Pancreas (tissue), 10 donors: Measurements from ENCODE around the gene TET1. TPM values are rescaled to one million over a fixed set of nuclear protein-coding genes. Genes with fewer than 3 reads are reported as not detected.
"Not testable (repeated sequence)": the region's sequence is repeated elsewhere in the genome, so short reads cannot be mapped to it uniquely, and the experiment has no call there.

Experiments
- ATAC-seq, 4 donors: fragments of 200-7000 bp; cut with Tn5 transposase; one replicate each; pipeline versions ENCODE4 v1.8.0 to v1.9.1; 2020; ENCODE audit warnings: mild to moderate bottlenecking in 4 of 4, moderate library complexity in 4 of 4
- DNase-seq, 6 donors: peaks; one replicate each; pipeline ENCODE4 v3.0.0-alpha.2; 2020
- FAIRE-seq: peaks from 2 replicates; lab custom pipeline; 2012; peaks lifted over from hg19 to GRCh38; lab: Jason Lieb, UNC
- H3K27ac ChIP-seq, 4 donors: fragments of 200-600 bp; sonication (generic); 1 replicate in 3 of 4; 2 replicates in 1 of 4; pipeline versions ENCODE4 v1.5.0 to v1.8.0; 2020
- H3K27me3 ChIP-seq, 4 donors: fragments of 200-600 bp; one replicate each; pipeline ENCODE4 v1.8.0; 2021
- H3K36me3 ChIP-seq, 3 donors: fragments of 200-600 bp; sonication (generic) in 1 of 3; one replicate each; pipeline versions ENCODE4 v1.5.0 to v1.8.0; 2020 to 2021
- H3K4me1 ChIP-seq, 3 donors: fragments of 200-600 bp; one replicate each; pipeline ENCODE4 v1.8.0; 2021
- H3K4me3 ChIP-seq, 4 donors: fragments of 200-600 bp; sonication (generic) in 2 of 4; one replicate each; pipeline versions ENCODE4 v1.5.0 to v1.8.0; 2020 to 2021
- H3K9me3 ChIP-seq, 4 donors: fragments of 200-600 bp; one replicate each; pipeline ENCODE4 v1.8.0; 2021
- CTCF ChIP-seq, 4 donors: fragments of 200-600 bp; sonication (generic) in 3 of 4; IDR thresholded peaks; one replicate each; pipeline versions ENCODE4 v1.5.0 to v1.8.0; 2021; ENCODE audit warnings: antibody characterized with exemption in 4 of 4
- WGBS, 2 donors: extraction: QIAGEN DNeasy Blood & Tissue Kit; methylation state at CpG; one replicate each; pipeline ENCODE4 v1.1.7; 2013; 5-methylcytosine and 5-hydroxymethylcytosine counted together
- intact Hi-C, 3 donors: fragments of 100-400 bp; cut with DNase I; formaldehyde crosslinking; loops; one replicate each; pipeline versions ENCODE4 v1.11.1 to v1.14.2; 2022
- polyA plus RNA-seq, 2 donors: library from polyadenylated mRNA; stranded (reverse); fragments of 200-250 nt; gene quantifications; one replicate each; pipeline ENCODE4 v1.2.3, GENCODE V29; 2013
- total RNA-seq, 6 donors: library from RNA; stranded (reverse); fragmentation: NEBNext Ultra II Directional in 4 of 6; extraction: Animal tissue kit (Norgen Biotek cat#: 25700) in 4 of 6; gene quantifications; one replicate each; pipeline versions ENCODE4 v1.2.1 to v1.2.4, GENCODE V29; 2021 to 2023
- donor health status: healthy with polysubstance abuse.
- donor health status: DM: no; HTN: no; CAD: no; lungs with moderate emphysema.
- donor health status: DM: no; HTN: no; CAD: no.
- donor health status: control.
- donor health status: control.
- donor health status: Bipolar disorder and iron deficiency.
- donor health status: DM: yes; HTN: yes; CAD: no.
- donor health status: DM: no; HTN: no; CAD: no.
- donor health status: DM: no; HTN: no; CAD: no.
- donor health status: DM: yes; HTN: yes; CAD: no.

The TET1 gene
- total and polyA plus RNA-seq, 8 donors = 0.11 to 1.6 (median 0.77) TPM

GRCh38 chr10:68633816-68634466 is 73.8 kb downstream of the TET1 start:
- FAIRE-seq = no peak

GRCh38 chr10:68636335-68636734 is 76.2 kb downstream of the TET1 start:
- H3K27ac ChIP-seq = no peak overlapping the region
- H3K36me3 ChIP-seq = no peaks in the 10 kb centered on the region
- no peaks in the 10 kb centered on the region for H3K9me3 ChIP-seq
- no peak for ATAC-seq
- 89 to 90% methylated on average over 3 of the region's 3 CpGs for WGBS, 2 donors
- TF ChIP-seq CTCF (IDR thresholded peaks at IDR 0.05) = no peak
- no peaks in the 10 kb centered on the region for H3K4me1 ChIP-seq
- H3K27me3 ChIP-seq = no peaks in the 10 kb centered on the region
- intact Hi-C loops = no loop called here
- FAIRE-seq = no peak
- H3K4me3 ChIP-seq = no peak overlapping the region
- DNase-seq = no peak

More at GRCh38 chr10:68633816-68634466, 73.8 kb downstream of the TET1 start:
- H3K27me3 ChIP-seq = no peaks in the 10 kb centered on the region
- no peak for TF ChIP-seq CTCF (IDR thresholded peaks at IDR 0.05)
- H3K9me3 ChIP-seq = no peaks in the 10 kb centered on the region
- WGBS, 2 donors = 75 to 76% methylated on average over 4 of the region's 4 CpGs
- no peak overlapping the region for H3K27ac ChIP-seq
- DNase-seq = no peak
- H3K4me1 ChIP-seq = no peaks in the 10 kb centered on the region
- intact Hi-C loops = no loop called here
- H3K36me3 ChIP-seq = no peaks in the 10 kb centered on the region
- no peak overlapping the region for H3K4me3 ChIP-seq
- ATAC-seq = peak in 1 of 4 donors; percentile 38

GRCh38 chr10:68643550-68643949 is 83.4 kb downstream of the TET1 start:
- intact Hi-C loops, FAIRE-seq, H3K27me3 ChIP-seq, H3K27ac ChIP-seq, H3K4me3 ChIP-seq, H3K9me3 ChIP-seq, H3K4me1 ChIP-seq, H3K36me3 ChIP-seq, DNase-seq, ATAC-seq: not testable (repeated sequence)
- 91 to 96% methylated on average over 5 of the region's 5 CpGs for WGBS, 2 donors

GRCh38 chr10:68647672-68648341 is 87.7 kb downstream of the TET1 start:
- FAIRE-seq = peak; percentile 20
- H3K9me3 ChIP-seq = no peaks in the 10 kb centered on the region
- WGBS, 2 donors = 94 to 100% methylated on average over 2 of the region's 2 CpGs
- TF ChIP-seq CTCF (IDR thresholded peaks at IDR 0.05) = no peak
- DNase-seq = no peak
- intact Hi-C loops = no loop called here
- H3K27ac ChIP-seq = no peak overlapping the region
- no peaks in the 10 kb centered on the region for H3K36me3 ChIP-seq
- no peaks in the 10 kb centered on the region for H3K4me1 ChIP-seq
- H3K4me3 ChIP-seq = no peak overlapping the region
- H3K27me3 ChIP-seq = no peaks in the 10 kb centered on the region
- peak in 3 of 4 donors; percentile 63 to 68 (median 67) for ATAC-seq

- Histone ChIP-seq H3K4me1 (no peaks in the 10 kb centered on the region), H3K4me3 (no peak overlapping the region), H3K27ac (no peak overlapping the region), H3K36me3 (no peaks in the 10 kb centered on the region), H3K27me3 (no peaks in the 10 kb centered on the region), H3K9me3 (no peaks in the 10 kb centered on the region)
- FAIRE-seq (no peak), ATAC-seq (no peak), DNase-seq (no peak)
- intact Hi-C loops = no loop called here
- WGBS, 2 donors = 84 to 96% methylated on average over 3 of the region's 3 CpGs
- TF ChIP-seq CTCF (IDR thresholded peaks at IDR 0.05) = no peak
These were observed 95.5 kb downstream of the TET1 start for GRCh38 chr10:68655620-68656126.
